GM15510 (cell line): ENCODE results near the gene REG3G.

Experiments used
- POLR2A ChIP-seq: IDR thresholded peaks from 3 replicates; pipeline ENCODE4 v1.6.1; 2011; ENCODE audit warnings: borderline replicate concordance; ENCODE audit not compliant: insufficient read length; ENCODE audit errors: extremely low read depth

Gene REG3G

GRCh38 chr2:79000008-79000576, 25.4 kb upstream of the REG3G start:
- no peak for TF ChIP-seq POLR2A

GRCh38 chr2:79001285-79001684, 24.2 kb upstream of the REG3G start:
- no peak for TF ChIP-seq POLR2A

GRCh38 chr2:79004680-79005079, 20.8 kb upstream of the REG3G start:
- TF ChIP-seq POLR2A = no peak

GRCh38 chr2:79005216-79005615, 20.3 kb upstream of the REG3G start:
- TF ChIP-seq POLR2A = no peak

- TF ChIP-seq POLR2A = no peak
These were observed 16.1 kb upstream of the REG3G start for GRCh38 chr2:79009388-79009787.

- TF ChIP-seq POLR2A = no peak
These were observed 14.0 kb upstream of the REG3G start for GRCh38 chr2:79011496-79011895.

GRCh38 chr2:79013629-79014028, 11.9 kb upstream of the REG3G start:
- no peak for TF ChIP-seq POLR2A

GRCh38 chr2:79016342-79016741, 9.2 kb upstream of the REG3G start:
- TF ChIP-seq POLR2A = no peak

GRCh38 chr2:79026061-79026460, 559 bp downstream of the REG3G start:
- TF ChIP-seq POLR2A = no peak

- TF ChIP-seq POLR2A = no peak
These were observed 14.4 kb downstream of the REG3G start for GRCh38 chr2:79039944-79040343.

- no peak for TF ChIP-seq POLR2A
These were observed 15.5 kb downstream of the REG3G start for GRCh38 chr2:79041032-79041448.

- no peak for TF ChIP-seq POLR2A
These were observed 39.7 kb downstream of the REG3G start for GRCh38 chr2:79065201-79065600.

- no peak for TF ChIP-seq POLR2A
These were observed 45.6 kb downstream of the REG3G start for GRCh38 chr2:79071078-79071477.
